22Rv1 (cell line): ENCODE data around the gene TNNT3.

Experiments
- H3K27ac ChIP-seq: fragments of 450-650 bp; 2 replicates; pipeline ENCODE4 v1.5.1; 2017
- CTCF ChIP-seq: fragments of 450-650 bp; IDR thresholded peaks from 2 replicates; pipeline ENCODE4 v1.5.1; 2017; ENCODE audit warnings: mild to moderate bottlenecking
- ZFX ChIP-seq: fragments of 450-650 bp; IDR thresholded peaks from 2 replicates; pipeline ENCODE4 v1.6.1; 2017; ENCODE audit warnings: antibody characterized with exemption, borderline replicate concordance

Gene TNNT3

GRCh38 chr11:1953489-1954266 lies 34.2 kb downstream of the TNNT3 start:
- TF ChIP-seq ZFX (no peak), CTCF (no peak)
- no peak overlapping the region for H3K27ac ChIP-seq

GRCh38 chr11:1958367-1958766 lies 38.9 kb downstream of the TNNT3 start:
- no peak overlapping the region for H3K27ac ChIP-seq
- TF ChIP-seq CTCF (no peak), ZFX (no peak)

- H3K27ac ChIP-seq, result no peak overlapping the region
- no peak for TF ChIP-seq CTCF
- TF ChIP-seq ZFX, result no peak
Measured at GRCh38 chr11:1959786-1960185, 40.3 kb downstream of the TNNT3 start.

- H3K27ac ChIP-seq, result no peak overlapping the region
- TF ChIP-seq ZFX (no peak), CTCF (no peak)
Measured at GRCh38 chr11:1963864-1964263, 44.4 kb downstream of the TNNT3 start.

- TF ChIP-seq CTCF (no peak), ZFX (no peak)
- no peak overlapping the region for H3K27ac ChIP-seq
Measured at GRCh38 chr11:1964348-1964747, 44.8 kb downstream of the TNNT3 start.

GRCh38 chr11:1964955-1965354 lies 45.5 kb downstream of the TNNT3 start:
- TF ChIP-seq CTCF (no peak), ZFX (no peak)
- no peak overlapping the region for H3K27ac ChIP-seq

- H3K27ac ChIP-seq, result no peak overlapping the region
- TF ChIP-seq CTCF (no peak), ZFX (no peak)
Measured at GRCh38 chr11:1966531-1966930, 47.0 kb downstream of the TNNT3 start.
